Brain pericyte (primary cell): Measurements from ENCODE around the gene FRMD4A.
A peak's percentile ranks its signal among the peaks of the same experiment; 100 is the strongest.

ENCODE experiments used
- DNase-seq: peaks from one replicate; pipeline ENCODE4 v3.0.0-alpha.2; 2012; ENCODE audit warnings: low read depth, low spot score

The FRMD4A gene

DNA sequence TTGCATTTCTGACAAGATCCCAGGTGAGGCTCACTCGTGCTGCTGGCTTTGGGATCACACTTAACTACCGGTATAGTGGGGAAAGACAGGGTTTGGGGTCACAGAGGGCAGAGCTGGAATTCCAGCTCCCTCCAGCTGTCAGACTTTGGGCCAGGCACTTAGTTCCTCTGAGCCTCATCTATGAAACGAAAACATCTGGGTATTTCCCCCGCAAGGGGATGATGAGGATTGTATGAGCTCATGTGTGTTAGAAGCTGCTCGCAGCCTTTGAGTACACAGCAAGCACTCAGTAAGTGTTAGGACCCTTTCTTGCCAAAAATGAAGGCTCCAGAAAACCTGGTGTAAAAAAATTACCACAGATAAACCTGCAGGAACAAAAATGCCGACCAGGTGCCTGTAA is 677.9 kb downstream of the FRMD4A start:
- no peak for DNase-seq

DNA sequence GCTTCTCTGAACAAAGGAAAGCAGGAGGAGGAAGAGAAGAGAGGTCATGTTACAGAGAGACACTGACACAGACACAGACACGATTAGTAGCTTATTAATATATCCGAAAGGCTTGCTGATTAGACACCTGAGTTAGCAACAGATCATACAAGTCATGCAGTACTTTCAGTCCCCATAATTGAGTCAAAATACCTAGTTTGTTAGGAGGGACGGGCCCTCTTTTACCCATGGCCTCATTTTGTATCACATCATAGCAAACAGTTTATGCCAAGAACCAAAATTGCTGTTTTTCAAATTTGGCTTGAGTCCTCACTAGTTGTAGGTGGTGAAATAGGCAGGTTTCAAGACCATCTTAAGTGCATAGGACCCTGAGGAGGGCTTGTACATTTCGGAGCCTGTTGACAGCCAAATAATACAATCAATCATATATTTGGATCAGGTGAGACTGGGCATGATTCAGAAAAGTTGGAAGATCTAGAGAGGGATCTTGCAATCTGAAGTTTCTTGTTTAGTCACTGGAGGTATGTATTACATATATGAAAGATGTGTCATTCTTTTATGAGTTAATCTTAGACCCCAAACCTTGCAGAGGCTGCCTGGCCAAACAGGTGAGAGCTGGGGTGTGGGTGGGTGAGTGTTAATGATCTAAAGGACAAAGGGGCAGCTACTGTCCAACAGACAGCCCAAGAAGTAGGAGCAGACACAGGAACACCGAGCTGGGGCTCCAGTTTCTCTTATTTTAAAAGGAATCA is 678.6 kb downstream of the FRMD4A start:
- DNase-seq = no peak

DNA sequence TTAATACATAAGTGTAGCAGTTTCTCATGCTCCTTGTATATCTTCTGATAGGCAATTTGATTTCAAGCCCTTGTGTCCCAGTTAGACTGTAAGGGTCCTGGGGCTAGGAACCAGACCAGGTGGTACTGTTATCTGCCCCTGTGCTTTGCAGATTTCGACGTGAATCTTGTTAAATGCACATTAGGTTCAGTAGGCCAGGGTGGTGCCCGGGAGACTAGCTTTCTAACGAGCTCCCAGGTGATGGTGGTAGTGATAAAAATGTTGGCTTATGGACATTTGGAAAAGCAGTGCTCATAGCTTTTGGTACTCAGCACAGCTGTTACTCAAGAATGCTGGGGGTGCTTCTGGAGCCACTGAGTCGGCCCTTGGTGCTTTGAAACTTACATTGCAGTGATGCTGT is 679.8 kb downstream of the FRMD4A start:
- DNase-seq = no peak

DNA sequence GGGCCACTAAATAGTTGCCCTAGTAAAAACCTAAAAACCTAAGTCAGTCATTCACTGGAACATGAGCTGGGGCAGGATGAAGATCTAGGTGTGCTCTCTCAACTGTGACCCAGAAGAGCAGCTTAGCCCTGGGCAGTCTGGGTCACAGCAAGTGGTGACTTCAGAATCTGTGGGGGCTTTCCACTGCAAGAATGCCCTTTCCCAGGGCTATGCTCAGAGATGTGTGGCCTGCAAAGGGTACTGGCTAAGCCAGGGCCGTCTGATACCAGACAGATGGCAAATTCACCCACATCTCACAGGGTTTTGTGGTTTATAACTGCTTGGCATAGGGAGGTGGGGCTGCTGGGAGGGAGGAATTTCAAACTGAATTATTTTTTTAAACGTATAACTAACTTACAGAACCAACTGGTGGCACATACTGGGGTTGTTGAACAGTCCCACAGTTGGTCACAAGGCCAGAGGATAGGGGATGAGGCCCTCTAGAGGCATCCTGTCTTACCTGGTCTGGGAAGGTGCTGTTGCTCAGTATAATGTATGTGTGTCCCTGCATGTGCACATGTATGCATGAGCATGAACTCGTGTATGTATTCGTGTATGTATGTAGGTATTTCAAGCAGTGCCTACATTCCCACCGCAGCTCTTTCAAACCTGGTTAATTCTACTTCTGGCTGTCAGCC is 680.7 kb downstream of the FRMD4A start:
- DNase-seq = no peak

DNA sequence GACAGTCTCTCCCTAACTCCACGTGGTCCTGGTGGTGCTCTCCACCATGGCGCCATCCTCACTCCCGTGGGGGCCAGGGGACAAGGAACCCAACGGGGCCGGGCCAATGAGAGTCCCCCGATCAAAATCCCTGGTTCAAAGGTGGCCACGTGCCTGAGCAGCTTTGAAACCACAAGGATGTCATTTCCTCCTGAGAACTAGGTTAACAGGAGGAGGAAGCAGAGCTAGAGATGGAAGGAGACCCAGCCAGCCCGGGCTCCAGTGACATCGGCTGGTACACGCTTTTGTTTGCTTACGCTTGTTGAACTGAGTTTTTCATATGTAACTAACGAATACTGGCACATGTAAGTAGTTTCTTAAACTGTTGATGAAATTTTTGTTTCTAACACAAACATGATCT is 682.3 kb downstream of the FRMD4A start:
- no peak for DNase-seq

DNA sequence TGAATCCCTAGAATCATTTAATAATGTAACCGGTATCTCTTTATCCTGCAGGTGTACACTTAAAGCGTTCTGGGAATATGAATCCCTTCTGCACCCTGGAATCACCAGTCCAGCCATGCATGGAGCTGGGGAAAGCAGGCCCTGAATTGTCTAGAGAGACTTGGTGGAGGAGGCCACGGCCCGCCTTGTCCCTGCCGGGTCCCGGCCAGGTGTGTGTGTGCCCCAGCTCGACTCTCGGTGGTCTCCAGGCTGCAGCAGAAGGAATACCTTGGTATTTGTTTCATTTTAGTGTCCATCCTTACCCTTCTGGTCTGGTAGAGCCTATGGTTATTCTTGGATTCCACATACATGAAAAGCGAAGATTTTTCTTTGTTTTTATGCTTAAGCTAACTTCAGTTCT is 685.9 kb downstream of the FRMD4A start:
- no peak for DNase-seq

DNA sequence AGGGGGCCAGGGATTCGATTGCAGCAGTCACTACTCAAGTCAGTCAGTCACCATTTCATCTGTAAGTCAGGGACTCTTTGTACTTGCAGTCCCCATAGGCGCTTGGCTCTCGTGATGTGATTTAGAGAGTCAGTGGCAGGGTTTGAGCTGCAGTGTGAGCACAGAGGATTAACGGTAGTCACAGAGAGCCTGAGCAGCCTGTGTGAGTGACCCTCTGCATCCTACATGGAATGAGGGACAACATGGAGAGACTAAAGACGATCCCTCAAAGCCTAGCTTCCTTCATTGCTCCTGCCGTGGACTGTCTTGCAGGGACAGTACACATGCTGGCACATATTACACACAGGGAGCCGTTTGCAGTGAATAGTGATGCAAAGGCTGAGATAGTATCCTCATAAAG is 687.7 kb downstream of the FRMD4A start:
- DNase-seq = no peak

DNA sequence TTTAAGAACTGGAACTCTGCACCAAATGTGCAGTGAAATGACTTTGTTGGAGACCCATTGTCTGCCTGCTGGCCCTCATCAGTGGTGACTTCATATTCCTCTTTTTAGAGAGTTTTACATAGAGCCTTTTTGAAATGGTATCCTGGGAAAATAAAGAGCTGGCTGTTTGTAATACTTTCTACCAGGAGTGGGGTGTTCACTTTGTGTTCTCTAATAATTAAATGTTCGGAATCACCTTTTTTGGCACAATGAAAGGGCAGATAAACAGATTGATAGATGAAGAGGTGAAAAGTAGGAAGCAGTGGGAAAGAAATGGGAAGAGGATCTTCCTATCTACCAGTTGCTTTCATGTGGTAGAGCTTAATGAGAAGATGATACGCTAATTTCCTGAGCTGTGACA is 688.4 kb downstream of the FRMD4A start:
- DNase-seq = no peak

DNA sequence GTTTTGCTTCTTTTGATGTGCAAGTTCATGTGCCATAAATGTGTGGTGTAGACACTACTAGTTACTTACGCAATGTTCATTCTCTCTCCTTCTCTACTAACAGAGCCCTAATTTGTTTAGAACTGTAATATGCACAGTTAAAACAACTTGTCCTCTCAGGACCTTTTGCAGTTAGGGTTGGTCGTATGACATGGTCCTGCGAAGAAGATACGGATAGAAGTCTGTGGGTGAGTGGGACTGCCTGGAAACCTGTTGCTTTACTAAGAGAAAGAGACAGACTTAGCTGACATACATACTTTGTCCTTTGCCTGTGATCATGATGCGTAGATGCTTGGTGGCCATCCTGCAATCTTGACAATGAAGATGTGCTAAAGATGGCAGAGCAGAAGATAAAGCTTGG is 692.8 kb downstream of the FRMD4A start:
- no peak for DNase-seq

DNA sequence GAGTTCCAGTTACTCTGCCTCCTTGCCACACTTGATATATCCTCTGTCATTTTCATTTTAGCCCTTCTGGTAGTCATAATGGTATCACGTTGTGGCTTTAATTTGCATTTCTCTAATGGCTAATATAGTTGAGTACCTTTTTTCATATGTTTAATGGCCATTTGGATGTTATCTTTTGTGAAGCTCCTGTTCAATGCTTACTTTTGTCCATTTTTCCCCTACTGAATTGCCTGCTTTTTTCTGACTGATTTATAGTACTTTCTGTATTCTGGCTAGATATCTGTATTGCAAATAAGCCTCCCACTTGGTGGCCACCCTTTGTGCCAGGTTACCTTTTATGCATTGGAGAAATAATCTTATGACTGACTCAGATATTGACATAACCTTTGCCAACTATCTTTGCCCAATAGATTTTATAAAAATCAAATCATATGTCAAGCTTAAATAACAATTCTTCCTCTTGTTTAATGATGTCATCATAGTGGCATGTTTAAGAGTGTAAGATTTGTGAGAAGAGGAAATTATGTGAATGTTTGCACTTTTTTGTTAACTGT is 693.3 kb downstream of the FRMD4A start:
- no peak for DNase-seq

DNA sequence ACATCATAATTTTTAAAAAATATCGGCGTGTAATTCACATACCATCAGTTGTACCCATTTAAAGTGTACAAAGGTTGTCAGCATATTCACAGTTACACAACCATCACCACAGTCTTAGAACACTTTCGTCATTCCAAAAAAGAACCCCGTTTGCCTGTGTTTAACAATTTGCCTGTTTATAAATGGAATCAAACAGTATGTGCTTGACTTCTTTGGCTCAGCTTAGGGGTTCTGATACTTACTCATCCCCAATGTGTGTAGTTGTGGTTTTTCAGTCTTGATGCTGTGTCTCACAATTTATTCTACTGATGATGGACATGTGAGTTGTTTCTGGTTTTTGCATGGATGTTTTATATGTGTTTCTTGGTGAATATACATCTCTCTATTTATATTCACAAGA is 693.9 kb downstream of the FRMD4A start:
- DNase-seq = no peak

DNA sequence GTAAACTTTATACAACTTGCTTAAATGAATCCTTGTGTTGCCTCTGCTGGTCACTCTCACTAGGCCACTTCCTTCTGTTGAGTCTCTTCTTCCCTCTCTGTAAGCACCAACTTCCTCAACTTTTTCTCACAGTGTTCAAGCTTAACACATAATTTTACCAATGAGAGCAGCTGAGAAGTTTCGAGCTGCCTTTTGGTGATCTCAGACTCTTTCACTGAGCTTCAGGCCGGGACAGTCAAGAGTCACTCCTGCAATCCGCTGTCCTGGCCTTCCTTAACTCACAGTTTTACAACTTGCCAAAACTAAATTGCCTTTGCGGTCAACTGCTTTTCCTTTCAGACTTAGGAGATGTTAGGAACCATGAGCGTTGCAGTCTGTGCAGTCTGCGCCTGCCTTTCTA is 696.5 kb downstream of the FRMD4A start:
- no peak for DNase-seq

DNA sequence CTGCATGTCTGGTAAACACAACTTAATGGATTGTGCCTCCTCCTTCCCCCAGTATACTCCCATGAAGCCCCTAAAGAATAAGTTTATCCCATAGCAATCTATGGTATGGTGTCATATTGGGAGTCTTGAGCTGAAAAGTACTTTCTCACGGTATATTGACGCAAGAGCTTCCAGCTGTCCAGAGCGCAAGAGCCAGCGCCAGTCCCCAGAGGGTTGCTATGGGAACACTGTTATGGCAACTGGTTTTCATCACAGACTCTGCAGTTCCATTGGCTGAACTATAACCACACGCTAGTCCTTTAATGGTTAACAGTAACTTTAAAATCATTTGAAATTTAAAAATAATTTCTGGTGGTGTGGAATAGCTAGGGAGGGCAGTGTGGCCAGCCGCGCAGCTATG is 697.0 kb downstream of the FRMD4A start:
- peak; percentile 96 for DNase-seq

DNA sequence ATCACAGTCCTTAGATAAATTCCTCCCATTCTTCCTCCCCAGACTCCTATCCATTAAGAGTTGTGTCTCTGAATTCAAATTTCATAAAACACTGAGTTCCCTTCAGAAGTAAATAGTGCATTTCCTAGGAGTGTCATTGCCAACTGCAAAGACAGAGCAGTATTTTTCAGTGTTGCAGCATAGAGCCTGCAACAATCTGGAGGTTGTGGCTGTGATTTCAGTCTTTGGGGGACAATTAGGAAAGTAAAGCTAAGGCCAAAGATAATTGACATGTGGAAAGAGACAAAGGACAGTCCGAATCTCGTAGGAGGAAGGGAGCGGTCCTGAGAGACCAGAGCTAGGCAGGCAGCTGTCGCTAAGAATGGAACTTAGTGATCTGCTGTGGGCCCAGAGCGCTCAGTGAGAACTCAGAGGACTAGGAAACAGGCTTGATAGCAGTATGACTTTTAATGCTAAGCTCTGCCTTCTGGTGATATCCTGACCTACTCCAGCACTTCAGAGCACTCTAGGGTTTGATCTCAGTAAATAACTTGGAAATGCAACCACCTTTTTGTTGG is 697.8 kb downstream of the FRMD4A start:
- DNase-seq = no peak

DNA sequence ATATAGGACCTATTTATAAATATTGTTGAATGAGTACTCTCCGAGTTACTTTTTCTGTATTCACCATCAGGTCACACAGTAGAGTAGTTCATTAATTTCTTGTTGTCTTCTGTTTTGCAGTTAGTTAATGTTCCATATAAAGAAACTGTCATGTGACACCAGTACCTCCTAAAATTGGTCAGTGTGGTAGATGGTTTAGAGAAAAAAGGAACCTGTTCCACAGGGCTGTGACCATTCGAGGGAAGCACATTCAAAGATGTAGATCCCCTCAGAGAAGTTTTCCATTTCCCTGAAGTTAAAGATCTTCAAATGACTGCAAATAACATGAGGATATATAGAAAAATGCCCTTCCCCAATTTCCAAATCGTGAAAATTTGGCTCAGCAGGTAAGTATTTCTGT is 698.3 kb downstream of the FRMD4A start:
- no peak for DNase-seq

DNA sequence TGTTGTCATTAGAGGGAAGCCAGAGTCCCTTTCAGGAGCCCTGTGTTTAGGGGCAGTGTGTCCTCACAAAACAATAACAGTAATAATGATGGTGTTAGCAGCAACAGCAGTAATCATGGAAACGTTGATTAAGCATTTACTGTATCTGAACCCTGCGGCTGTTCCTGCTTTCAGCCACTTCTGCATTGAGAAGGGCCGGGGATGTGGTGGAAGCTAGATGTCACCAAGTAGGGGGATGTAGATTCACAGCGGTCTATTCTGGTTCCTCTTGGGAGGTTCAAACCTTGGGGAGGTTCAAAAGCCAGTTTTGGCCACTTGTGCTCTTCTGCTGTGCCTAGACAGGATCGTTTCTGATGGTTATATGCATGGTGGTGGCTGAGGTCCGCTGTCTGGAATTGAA is 699.1 kb downstream of the FRMD4A start:
- DNase-seq = no peak

DNA sequence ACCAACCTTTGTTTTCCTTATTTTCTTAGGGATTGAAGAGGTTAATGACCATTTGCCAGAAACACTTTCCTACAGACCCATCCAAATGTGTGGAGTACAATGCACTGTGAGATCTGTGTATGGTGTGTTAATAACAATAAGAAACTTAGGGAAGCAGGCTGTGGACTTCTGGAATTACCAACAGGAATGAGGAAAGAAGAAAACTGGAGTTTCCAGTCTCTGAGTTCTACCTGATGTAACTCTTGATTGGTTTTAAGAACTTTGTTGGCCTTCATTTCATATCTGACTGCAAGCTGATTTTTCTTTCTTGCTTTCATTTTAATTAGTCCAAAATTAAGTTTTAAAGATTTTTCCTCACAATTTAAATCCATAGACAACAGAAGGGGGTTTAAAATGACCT is 700.5 kb downstream of the FRMD4A start:
- DNase-seq = no peak

DNA sequence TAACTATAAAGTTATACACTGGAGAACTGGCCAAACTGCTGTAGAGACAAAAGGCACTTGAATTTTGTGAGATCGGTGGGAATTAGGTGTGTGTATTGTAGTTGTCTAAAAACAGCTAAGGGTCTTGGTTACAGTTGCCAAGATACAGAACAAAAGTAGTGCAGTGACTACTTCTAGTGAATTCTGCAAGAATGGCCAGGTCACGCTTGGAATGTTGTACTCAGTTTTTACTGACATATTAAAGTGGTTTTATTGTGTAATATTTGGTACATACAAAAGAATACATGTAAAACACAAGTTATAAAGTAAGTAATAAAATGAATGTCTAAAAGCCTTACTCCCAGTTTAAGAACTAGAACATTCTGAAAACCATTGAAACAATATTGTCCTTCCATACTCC is 701.6 kb downstream of the FRMD4A start:
- DNase-seq = no peak

DNA sequence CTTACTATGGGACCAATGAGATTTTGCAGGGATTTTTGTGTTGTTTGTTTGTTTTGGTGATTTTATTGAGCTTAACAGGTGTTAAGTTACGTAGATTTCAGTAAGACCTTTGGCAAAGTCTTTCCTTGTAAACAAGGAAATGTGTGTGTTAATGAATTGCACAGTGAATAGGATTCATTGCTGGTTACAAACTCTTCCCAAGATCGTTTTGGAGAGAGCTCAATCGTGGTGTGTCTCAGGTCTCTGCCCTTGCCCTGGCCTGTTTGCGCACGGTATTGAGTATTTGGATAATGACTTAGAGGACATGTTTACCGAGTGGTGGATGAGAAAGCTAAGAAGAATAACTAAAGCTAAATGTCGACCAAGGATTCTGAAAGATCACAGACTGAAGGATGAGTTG is 702.1 kb downstream of the FRMD4A start:
- DNase-seq = no peak

DNA sequence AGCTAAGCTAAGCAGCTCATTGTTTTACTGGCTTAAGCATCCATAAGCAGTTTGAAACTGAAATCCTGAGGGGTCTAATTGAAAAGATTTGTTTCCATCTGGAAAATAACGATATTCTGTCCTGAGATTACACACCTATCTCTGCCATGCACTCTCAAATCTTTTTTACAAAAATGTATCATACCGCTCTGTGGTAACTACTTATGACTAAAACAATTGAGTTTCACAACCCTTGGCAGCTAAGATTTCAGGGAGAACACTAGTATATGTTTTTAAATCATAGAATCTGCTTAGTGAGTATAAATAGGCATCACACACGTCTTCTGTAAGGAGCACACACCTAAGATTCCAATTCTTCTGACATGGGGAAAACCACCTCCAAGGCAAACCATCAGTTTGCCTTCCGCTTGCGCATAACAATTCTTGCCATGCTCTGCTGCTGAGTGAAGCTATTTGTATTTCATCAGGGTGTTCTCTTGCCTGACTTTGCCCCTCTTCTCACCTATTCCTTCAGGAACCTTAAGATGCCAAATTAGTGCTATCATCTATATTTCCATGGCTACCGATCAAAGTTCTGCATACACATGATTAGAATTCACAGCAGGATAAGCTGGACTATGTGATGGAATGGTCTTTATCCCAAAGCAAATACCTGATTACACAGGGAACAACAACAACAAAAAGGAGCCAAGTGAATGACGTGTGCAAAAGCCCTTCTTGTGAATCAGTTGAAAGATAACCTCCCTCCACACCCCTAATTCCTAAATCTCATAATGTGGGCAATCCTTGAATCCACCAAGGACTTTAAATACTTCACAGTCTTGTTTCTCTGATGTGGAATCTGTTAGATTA is 703.0 kb downstream of the FRMD4A start:
- no peak for DNase-seq

DNA sequence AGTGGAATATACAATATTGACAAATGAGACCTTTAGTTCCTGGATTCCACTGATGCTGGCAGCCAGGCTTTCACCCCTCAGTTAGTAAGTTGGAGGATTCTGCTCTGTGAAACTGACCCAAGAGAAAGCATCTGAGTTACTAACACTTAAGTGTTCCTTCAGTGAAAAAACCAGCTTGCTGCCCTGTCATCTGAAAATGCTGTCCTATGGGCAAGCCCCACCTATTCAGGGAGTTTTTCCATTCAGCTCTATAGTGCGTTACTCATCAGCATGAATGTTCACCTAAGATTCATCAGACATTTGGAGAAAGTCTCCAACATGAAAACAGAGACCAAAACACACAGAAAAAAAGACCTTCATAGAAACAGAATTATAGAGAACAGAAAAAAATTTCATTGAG is 706.1 kb downstream of the FRMD4A start:
- DNase-seq = no peak

DNA sequence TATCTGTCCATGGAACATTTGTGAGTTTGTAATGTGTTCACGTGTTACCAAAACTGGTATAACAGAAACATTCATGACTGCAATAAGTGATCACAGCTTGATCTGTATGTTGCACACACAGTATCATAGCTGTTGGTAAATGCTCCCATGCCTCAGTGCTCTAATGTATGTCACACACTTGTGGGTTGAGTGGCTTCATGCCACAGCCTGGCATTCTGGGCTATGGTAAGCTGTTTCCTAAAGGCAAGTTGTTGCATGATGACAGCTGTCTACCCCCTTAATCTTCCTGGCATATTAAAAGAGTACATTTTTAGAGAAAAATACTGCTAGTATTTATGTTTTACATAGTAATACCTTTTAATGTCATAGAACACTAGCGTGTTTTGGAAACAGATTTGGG is 708.8 kb downstream of the FRMD4A start:
- no peak for DNase-seq
